Measurements from ENCODE around the gene NOTCH4.
"Not testable (repeated sequence)": the region's sequence is repeated elsewhere in the genome, so short reads cannot be mapped to it uniquely, and the experiment has no call there.

The NOTCH4 gene

GRCh38 chr6:32216998-32217397 is 6.9 kb downstream of the NOTCH4 start:
- no peak for DNase-seq

GRCh38 chr6:32216285-32216684 is 7.6 kb downstream of the NOTCH4 start:
- no peak for DNase-seq

- no peak for DNase-seq
These were observed 8.2 kb downstream of the NOTCH4 start for GRCh38 chr6:32215617-32216016.

GRCh38 chr6:32214126-32214525 is 9.7 kb downstream of the NOTCH4 start:
- no peak for DNase-seq

- DNase-seq: no peak
These were observed 10.2 kb downstream of the NOTCH4 start for GRCh38 chr6:32213649-32214048.

- DNase-seq: no peak
These were observed 11.6 kb downstream of the NOTCH4 start for GRCh38 chr6:32212076-32212760.

GRCh38 chr6:32211432-32211831 is 12.4 kb downstream of the NOTCH4 start:
- DNase-seq: not testable (repeated sequence)

GRCh38 chr6:32210191-32210601 is 13.7 kb downstream of the NOTCH4 start:
- no peak for DNase-seq

- no peak for DNase-seq
These were observed 14.9 kb downstream of the NOTCH4 start for GRCh38 chr6:32208996-32209395.

GRCh38 chr6:32204268-32204715 is 19.6 kb downstream of the NOTCH4 start:
- DNase-seq: no peak

GRCh38 chr6:32203426-32204267 is 20.2 kb downstream of the NOTCH4 start:
- DNase-seq: no peak

GRCh38 chr6:32202186-32202585 is 21.7 kb downstream of the NOTCH4 start:
- no peak for DNase-seq

- no peak for DNase-seq
These were observed 23.0 kb downstream of the NOTCH4 start for GRCh38 chr6:32200711-32201475.

GRCh38 chr6:32198866-32199265 is 25.0 kb downstream of the NOTCH4 start:
- DNase-seq: no peak

- DNase-seq: no peak
These were observed 25.5 kb downstream of the NOTCH4 start for GRCh38 chr6:32198345-32198696.

GRCh38 chr6:32196682-32197616 is 26.9 kb downstream of the NOTCH4 start:
- no peak for DNase-seq

GRCh38 chr6:32195902-32196681 is 27.8 kb downstream of the NOTCH4 start:
- peak; percentile 91 for DNase-seq

- DNase-seq: peak; percentile 100
These were observed 28.3 kb downstream of the NOTCH4 start for GRCh38 chr6:32195652-32195901.

GRCh38 chr6:32194825-32195651 is 28.8 kb downstream of the NOTCH4 start:
- peak; percentile 64 for DNase-seq

- DNase-seq: no peak
These were observed 29.5 kb downstream of the NOTCH4 start for GRCh38 chr6:32194388-32194787.

GRCh38 chr6:32193096-32193495 is 30.8 kb downstream of the NOTCH4 start:
- not testable (repeated sequence) for DNase-seq

Data from fibroblast of skin of back (primary cell).